ENCODE results near the gene ARHGAP11B.

DNA sequence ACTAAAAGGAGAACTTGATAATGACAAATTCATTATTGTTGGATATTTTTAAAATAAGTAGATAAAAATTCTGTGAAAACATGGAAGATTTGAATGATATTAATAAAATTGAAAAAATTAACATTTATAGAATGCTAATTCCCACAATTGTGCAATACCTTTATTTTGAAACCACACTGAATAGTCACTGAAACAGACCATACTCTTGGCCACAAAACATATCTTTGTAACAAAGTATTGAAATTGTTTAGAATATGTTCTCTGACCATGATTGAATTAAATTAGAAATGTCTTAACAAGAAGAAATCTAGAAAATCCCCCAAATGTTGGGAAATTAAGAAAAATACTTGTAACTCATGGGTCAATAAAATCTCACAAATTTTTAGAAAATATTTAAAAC lies 49.2 kb downstream of the ARHGAP11B start:
- TF ChIP-seq TAF1 (IDR thresholded peaks at IDR 0.05; ENCODE audit: borderline replicate concordance, insufficient read depth, low read length) (no peak), POLR2AphosphoS5 (IDR thresholded peaks at IDR 0.05; ENCODE audit: low read depth, low read length) (no peak), FOXP2 (optimal IDR thresholded peaks at IDR 0.05; ENCODE audit: borderline replicate concordance, extremely low read depth, extremely low read length, insufficient read depth) (no peak), SIN3A (IDR thresholded peaks at IDR 0.05; ENCODE audit: borderline replicate concordance, insufficient read depth, low read length) (no peak)
- TF ChIP-seq, protein P1, sequence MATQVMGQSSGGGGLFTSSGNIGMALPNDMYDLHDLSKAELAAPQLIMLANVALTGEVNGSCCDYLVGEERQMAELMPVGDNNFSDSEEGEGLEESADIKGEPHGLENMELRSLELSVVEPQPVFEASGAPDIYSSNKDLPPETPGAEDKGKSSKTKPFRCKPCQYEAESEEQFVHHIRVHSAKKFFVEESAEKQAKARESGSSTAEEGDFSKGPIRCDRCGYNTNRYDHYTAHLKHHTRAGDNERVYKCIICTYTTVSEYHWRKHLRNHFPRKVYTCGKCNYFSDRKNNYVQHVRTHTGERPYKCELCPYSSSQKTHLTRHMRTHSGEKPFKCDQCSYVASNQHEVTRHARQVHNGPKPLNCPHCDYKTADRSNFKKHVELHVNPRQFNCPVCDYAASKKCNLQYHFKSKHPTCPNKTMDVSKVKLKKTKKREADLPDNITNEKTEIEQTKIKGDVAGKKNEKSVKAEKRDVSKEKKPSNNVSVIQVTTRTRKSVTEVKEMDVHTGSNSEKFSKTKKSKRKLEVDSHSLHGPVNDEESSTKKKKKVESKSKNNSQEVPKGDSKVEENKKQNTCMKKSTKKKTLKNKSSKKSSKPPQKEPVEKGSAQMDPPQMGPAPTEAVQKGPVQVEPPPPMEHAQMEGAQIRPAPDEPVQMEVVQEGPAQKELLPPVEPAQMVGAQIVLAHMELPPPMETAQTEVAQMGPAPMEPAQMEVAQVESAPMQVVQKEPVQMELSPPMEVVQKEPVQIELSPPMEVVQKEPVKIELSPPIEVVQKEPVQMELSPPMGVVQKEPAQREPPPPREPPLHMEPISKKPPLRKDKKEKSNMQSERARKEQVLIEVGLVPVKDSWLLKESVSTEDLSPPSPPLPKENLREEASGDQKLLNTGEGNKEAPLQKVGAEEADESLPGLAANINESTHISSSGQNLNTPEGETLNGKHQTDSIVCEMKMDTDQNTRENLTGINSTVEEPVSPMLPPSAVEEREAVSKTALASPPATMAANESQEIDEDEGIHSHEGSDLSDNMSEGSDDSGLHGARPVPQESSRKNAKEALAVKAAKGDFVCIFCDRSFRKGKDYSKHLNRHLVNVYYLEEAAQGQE (IDR thresholded peaks at IDR 0.05; ENCODE audit: insufficient read depth in 1 of 2, low read depth in 2 of 2, low read length in 2 of 2): no peak

Measured in PFSK-1 (cell line).